Keratinocyte (primary cell): ENCODE results near the gene HINFP. TPM values are rescaled to one million over a fixed set of nuclear protein-coding genes. Genes with fewer than 3 reads are reported as not detected.

Source experiments
- DNase-seq: peaks from one replicate; pipeline ENCODE4 v3.0.0-alpha.2; 2011; ENCODE audit warnings: low read depth, missing footprints, low spot score
- FAIRE-seq: peaks from 2 replicates; lab custom pipeline; 2011; peaks lifted over from hg19 to GRCh38; lab: Jason Lieb, UNC
- H2AFZ ChIP-seq: 2 replicates; pipeline ENCODE4 v1.6.0; 2012; ENCODE audit warnings: low read length, control low read depth, inconsistent platforms; ENCODE audit not compliant: control insufficient read depth
- H3K27ac ChIP-seq: 2 replicates; pipeline ENCODE4 v1.5.1; 2011; ENCODE audit warnings: low read length; ENCODE audit not compliant: control insufficient read depth, insufficient read depth
- H3K27me3 ChIP-seq: 3 replicates; pipeline ENCODE4 v1.6.0; 2011; ENCODE audit warnings: low read length; ENCODE audit not compliant: control insufficient read depth, insufficient read depth; ENCODE audit errors: extremely low read depth
- H3K36me3 ChIP-seq, 2 experiments: 2 replicates in 1 of 2; 3 replicates in 1 of 2; pipeline ENCODE4 v1.5.1; 2011; ENCODE audit warnings: low read length in 2 of 2, mild to moderate bottlenecking in 1 of 2; ENCODE audit not compliant: control insufficient read depth in 2 of 2, insufficient read depth in 2 of 2; ENCODE audit errors: extremely low read depth in 1 of 2
- H3K4me1 ChIP-seq: 3 replicates; pipeline ENCODE4 v1.5.1; 2011; ENCODE audit warnings: low read length; ENCODE audit not compliant: control insufficient read depth, insufficient read depth; ENCODE audit errors: extremely low read depth
- H3K4me2 ChIP-seq: 3 replicates; pipeline ENCODE4 v1.6.0; 2011; ENCODE audit warnings: low read depth, low read length; ENCODE audit not compliant: control insufficient read depth, insufficient read depth; ENCODE audit errors: extremely low read depth
- H3K4me3 ChIP-seq, 3 experiments: fragments of 200-600 bp in 1 of 3; sonication (generic) in 1 of 3; 2 replicates in 2 of 3; 3 replicates in 1 of 3; pipeline ENCODE4 v1.5.1; 2011 to 2016; ENCODE audit warnings: low read length in 3 of 3, mild to moderate bottlenecking in 3 of 3, control low read depth in 2 of 3, inconsistent platforms in 1 of 3, low read depth in 1 of 3, mixed read lengths in 1 of 3, mixed run types in 1 of 3, moderate library complexity in 1 of 3; ENCODE audit not compliant: control insufficient read depth in 2 of 3, insufficient read depth in 2 of 3; ENCODE audit errors: extremely low read depth in 1 of 3
- H3K79me2 ChIP-seq: 2 replicates; pipeline ENCODE4 v1.6.0; 2012; ENCODE audit warnings: low read length; ENCODE audit not compliant: control insufficient read depth, insufficient read depth
- H3K9ac ChIP-seq: 3 replicates; pipeline ENCODE4 v1.6.0; 2011; ENCODE audit warnings: low read length; ENCODE audit not compliant: control insufficient read depth, insufficient read depth; ENCODE audit errors: extremely low read depth
- H3K9me1 ChIP-seq: 3 replicates; pipeline ENCODE4 v1.6.0; 2011; ENCODE audit warnings: low read length; ENCODE audit not compliant: control insufficient read depth, insufficient read depth; ENCODE audit errors: extremely low read depth
- H3K9me3 ChIP-seq: 2 replicates; pipeline ENCODE4 v1.5.1; 2012; ENCODE audit warnings: low read depth, low read length; ENCODE audit not compliant: control insufficient read depth
- H4K20me1 ChIP-seq: 3 replicates; pipeline ENCODE4 v1.6.0; 2011; ENCODE audit warnings: low read length; ENCODE audit not compliant: control insufficient read depth, insufficient read depth; ENCODE audit errors: extremely low read depth
- CTCF ChIP-seq, 3 experiments: IDR thresholded peaks in 1 of 3; conservative IDR thresholded peaks in 1 of 3; optimal IDR thresholded peaks in 1 of 3; 2 replicates in 2 of 3; 3 replicates in 1 of 3; pipeline versions ENCODE3 to v1.5.1; 2011; ENCODE audit warnings: low read length in 3 of 3, mild to moderate bottlenecking in 3 of 3, moderate library complexity in 2 of 3, control low read depth in 1 of 3, inconsistent platforms in 1 of 3; ENCODE audit not compliant: insufficient read depth in 2 of 3; ENCODE audit errors: extremely low read depth in 1 of 3
- EZH2 ChIP-seq: IDR thresholded peaks from one replicate; pipeline ENCODE4 v1.6.1; 2012; ENCODE audit warnings: inconsistent platforms, mild to moderate bottlenecking, low read length, moderate library complexity
- dilution Hi-C: fragments of 300-500 bp; cut with MboI; formaldehyde crosslinking; loops from one replicate; pipeline ENCODE4 v1.7.0; 2020; ENCODE audit warnings: low sequenced_read_pairs; ENCODE audit not compliant: extremely low pct_ligation_motif_present
- polyA plus RNA-seq, 5 experiments: library from polyadenylated mRNA; depleted of rRNA in 3 of 5; stranded (reverse) in 3 of 5; stranded (forward) in 1 of 5; unstranded in 1 of 5; fragments of >200 nt; gene quantifications; 1 replicate in 1 of 5; 2 replicates in 3 of 5; 3 replicates in 1 of 5; pipeline versions ENCODE4 v1.2.1 to v1.2.3, GENCODE V29; 2011 to 2012; ENCODE audit warnings: missing spikeins in 2 of 5, low read depth in 1 of 5, low replicate concordance in 1 of 5

HINFP gene
- polyA plus RNA-seq, 1 donor (not counting 4 experiments of a cell fraction or from before 2014, with no cell fraction given): 15.6 TPM

- DNase-seq: no peak
- peak overlapping the region; percentile 30 for H3K27ac ChIP-seq
Measured at GRCh38 chr11:119107538-119108145, 13.7 kb upstream of the HINFP start.

GRCh38 chr11:119108146-119108856 is 13.1 kb upstream of the HINFP start:
- Histone ChIP-seq H3K9me1 (peaks cover 8% of the 10 kb centered on the region), H3K79me2 (peaks cover 10% of the 10 kb centered on the region), H3K9me3 (no peaks in the 10 kb centered on the region), H2AFZ (peak overlapping the region; percentile 29), H3K9ac (peak overlapping the region; percentile 76), H4K20me1 (no peaks in the 10 kb centered on the region), H3K27ac (peak overlapping the region; percentile 16), H3K36me3 (peaks cover 7 to 9% of the 10 kb centered on the region in 2 experiments), H3K4me3 (peak overlapping the region; percentile 76 to 82 (median 82)), H3K4me2 (peak overlapping the region; percentile 95), H3K27me3 (no peaks in the 10 kb centered on the region), H3K4me1 (peaks cover 23% of the 10 kb centered on the region)
- TF ChIP-seq EZH2 (no peak), CTCF (optimal IDR thresholded peaks at IDR 0.05 in 1 of 3, IDR thresholded peaks at IDR 0.05 in 1 of 3, conservative IDR thresholded peaks at IDR 0.05 in 1 of 3; ENCODE audit: extremely low read depth in 1 of 3, insufficient read depth in 2 of 3, low read length in 3 of 3) (no peak)
- FAIRE-seq: peak; percentile 71
- dilution Hi-C loops: no loop called here
- DNase-seq: no peak

More at GRCh38 chr11:119107538-119108145, 13.7 kb upstream of the HINFP start:
- Histone ChIP-seq H3K4me2 (peak overlapping the region; percentile 95), H3K27me3 (no peaks in the 10 kb centered on the region), H3K9ac (peak overlapping the region; percentile 76), H3K4me1 (peaks cover 25% of the 10 kb centered on the region), H3K9me3 (no peaks in the 10 kb centered on the region), H3K9me1 (peaks cover 8% of the 10 kb centered on the region), H4K20me1 (no peaks in the 10 kb centered on the region), H3K36me3 (peaks cover 3 to 8% of the 10 kb centered on the region in 2 experiments), H3K4me3 (peak overlapping the region; percentile 76 to 82 (median 82)), H3K79me2 (peaks cover 10% of the 10 kb centered on the region), H2AFZ (peak overlapping the region; percentile 68)
- TF ChIP-seq EZH2 (no peak), CTCF (optimal IDR thresholded peaks at IDR 0.05 in 1 of 3, IDR thresholded peaks at IDR 0.05 in 1 of 3, conservative IDR thresholded peaks at IDR 0.05 in 1 of 3; ENCODE audit: extremely low read depth in 1 of 3, insufficient read depth in 2 of 3, low read length in 3 of 3) (no peak)
- FAIRE-seq: no peak
- dilution Hi-C loops: no loop called here
